Measurements from ENCODE around the gene PALM. TPM values are rescaled to one million over a fixed set of nuclear protein-coding genes. Genes with fewer than 3 reads are reported as not detected.
"Not testable (repeated sequence)": the region's sequence is repeated elsewhere in the genome, so short reads cannot be mapped to it uniquely, and the experiment has no call there.

Gene PALM
- total and polyA plus RNA-seq, 5 experiments from 2014 or later, result not detected

DNA sequence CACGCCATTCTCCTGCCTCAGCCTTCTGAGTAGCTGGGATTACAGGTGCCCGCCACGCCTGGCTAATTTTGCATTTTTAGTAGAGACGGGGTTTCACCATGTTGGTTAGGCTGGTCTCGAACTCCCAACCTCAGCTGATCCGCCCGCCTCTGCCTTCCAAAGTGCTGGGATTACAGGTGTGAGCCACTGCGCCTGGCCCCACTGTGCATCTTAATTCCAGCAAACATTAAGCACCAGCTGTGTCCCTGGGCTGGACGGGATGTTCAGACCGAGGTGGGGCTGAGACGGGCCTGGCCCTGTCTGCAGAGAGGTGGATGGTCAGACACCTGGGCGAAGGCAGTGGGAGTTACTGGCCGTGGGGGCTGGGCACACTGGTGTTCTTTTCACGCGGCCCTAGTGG, 20.8 kb downstream of the PALM start:
- peaks cover 6 to 14% (median 8%) of the 10 kb centered on the region in 4 donors for H3K4me1 Mint-ChIP-seq
- H3K36me3 Mint-ChIP-seq, ATAC-seq, H3K4me3 Mint-ChIP-seq, DNase-seq, H3K27ac Mint-ChIP-seq, H3K9me3 Mint-ChIP-seq: not testable (repeated sequence)
- POLR2A ChIA-PET, result interaction anchor here (0.6 kb wide), 1 partner anchor 612 kb away, joined by 5 read pairs; no protein-coding TSS in a partner anchor
- peaks cover 0 to 19% (median 0%) of the 10 kb centered on the region in 5 donors for H3K27me3 Mint-ChIP-seq

DNA sequence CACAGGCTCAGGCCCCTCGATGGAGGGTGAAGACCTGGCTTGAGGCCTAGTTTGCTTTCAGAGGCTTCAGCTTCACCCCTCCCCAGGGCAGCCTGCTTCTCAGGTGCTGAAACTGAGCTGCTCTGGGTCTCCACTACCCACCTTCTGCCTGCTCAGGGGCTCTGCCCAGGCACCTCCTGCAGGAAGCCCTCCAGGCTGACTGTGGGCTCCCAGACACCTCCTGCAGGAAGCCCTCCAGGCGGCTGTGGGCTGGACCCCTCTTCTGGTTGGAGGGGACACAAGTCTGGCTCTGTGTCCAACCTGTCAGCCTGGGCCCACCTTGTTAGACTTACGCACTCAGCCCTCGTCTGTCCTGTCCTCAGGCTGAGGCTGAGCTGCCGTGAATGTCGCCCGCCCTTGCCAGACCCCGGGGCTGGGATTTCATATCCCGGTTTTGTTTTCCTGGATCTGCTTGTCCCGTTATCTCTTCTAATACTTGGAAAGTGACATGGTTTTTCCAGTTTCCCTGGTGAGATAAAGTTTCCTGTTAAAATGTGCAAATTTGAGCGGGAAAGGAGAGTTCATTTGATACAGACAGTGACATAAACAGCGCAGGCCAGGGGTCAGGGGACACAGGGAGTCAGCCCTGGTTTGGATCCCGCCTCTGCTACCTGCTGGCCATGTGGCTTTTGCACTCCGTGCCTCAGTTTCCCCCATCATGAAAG, 21.4 kb downstream of the PALM start:
- H3K36me3 Mint-ChIP-seq, result no peaks in the 10 kb centered on the region
- H3K4me1 Mint-ChIP-seq, result peaks cover 6 to 14% (median 8%) of the 10 kb centered on the region in 4 donors
- H3K27ac Mint-ChIP-seq, result no peak overlapping the region
- peaks cover 0 to 19% (median 0%) of the 10 kb centered on the region in 5 donors for H3K27me3 Mint-ChIP-seq
- no peak for DNase-seq
- ATAC-seq, result no peak
- H3K4me3 Mint-ChIP-seq, result no peak overlapping the region
- H3K9me3 Mint-ChIP-seq, result peaks cover 0 to 2% (median 0%) of the 10 kb centered on the region in 9 donors
- POLR2A ChIA-PET, result no interaction called here

DNA sequence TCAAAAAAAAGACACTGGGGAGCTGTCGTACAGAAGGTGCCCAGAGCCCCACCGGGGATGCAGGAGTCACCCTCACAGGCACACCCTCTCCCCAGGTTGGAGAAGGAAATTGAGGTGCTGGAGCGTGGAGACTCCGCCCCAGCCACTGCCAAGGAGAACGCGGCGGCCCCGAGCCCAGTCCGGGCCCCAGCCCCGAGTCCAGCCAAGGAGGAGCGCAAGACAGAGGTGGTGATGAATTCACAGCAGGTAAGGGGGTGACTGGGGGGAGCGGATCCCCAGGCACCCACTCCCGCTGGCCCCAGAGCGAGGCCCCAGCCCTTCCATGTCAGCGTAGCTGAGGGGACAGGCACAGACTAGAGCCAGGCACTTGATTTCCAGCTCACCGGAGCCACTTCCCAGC, 22.3 kb downstream of the PALM start:
- ATAC-seq, result no peak
- no peak overlapping the region for H3K4me3 Mint-ChIP-seq
- H3K4me1 Mint-ChIP-seq, result peaks cover 6 to 14% (median 8%) of the 10 kb centered on the region in 4 donors
- H3K27me3 Mint-ChIP-seq, result peaks cover 0 to 13% (median 0%) of the 10 kb centered on the region in 5 donors
- H3K27ac Mint-ChIP-seq, result no peak overlapping the region
- peaks cover 0 to 2% (median 0%) of the 10 kb centered on the region in 9 donors for H3K9me3 Mint-ChIP-seq
- DNase-seq, result no peak
- no peaks in the 10 kb centered on the region for H3K36me3 Mint-ChIP-seq
- POLR2A ChIA-PET, result interaction anchor here (0.6 kb wide), 1 partner anchor 105 kb away, joined by 4 read pairs; no protein-coding TSS in a partner anchor

DNA sequence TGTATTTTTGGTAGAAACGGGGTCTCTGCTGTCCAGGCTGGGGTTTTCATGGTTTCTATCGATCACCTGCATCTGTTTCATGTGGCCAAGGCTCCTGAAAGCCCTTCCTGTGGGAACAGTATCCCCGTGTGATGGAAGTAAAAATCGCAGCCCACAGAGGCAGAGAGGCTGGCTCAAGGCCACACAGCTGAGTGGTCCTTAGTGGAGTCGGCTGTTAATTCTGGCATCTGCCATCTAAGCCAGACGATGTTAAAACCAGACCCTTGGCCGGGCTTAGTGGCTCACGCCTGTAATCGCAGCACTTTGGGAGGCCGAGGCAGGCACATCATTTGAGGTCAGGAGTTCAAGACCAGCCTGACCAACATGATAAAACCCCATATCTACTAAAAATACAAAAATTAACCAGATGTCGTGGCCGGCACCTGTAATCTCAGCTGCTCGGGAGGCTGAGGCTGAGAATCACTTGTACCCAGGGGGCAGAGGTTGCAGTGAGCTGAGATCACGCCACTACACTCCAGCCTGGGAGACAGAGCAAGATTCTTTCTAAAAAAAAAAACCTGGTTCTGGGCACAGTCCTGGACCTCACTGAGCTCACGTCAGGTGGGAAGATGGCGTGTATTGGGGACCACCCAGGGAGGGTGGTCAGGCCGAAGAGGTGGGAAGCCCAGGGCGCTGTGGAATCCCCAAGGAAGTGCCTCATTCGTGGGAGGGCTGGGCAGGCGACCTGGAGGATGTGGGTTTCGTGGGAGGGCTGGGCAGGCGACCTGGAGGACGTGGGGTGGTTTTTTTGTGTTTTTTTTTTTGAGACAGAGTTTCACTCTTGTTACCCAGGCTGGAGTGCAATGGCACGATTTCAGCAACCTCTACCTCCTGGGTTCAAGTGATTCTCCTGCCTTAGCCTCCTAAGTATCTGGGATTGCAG, 23.7 kb downstream of the PALM start:
- Mint-ChIP-seq H3K9me3 (peaks cover 0 to 2% (median 0%) of the 10 kb centered on the region in 9 donors), H3K27ac (no peak overlapping the region), H3K27me3 (peaks cover 0 to 9% (median 3%) of the 10 kb centered on the region in 5 donors), H3K4me3 (no peak overlapping the region), H3K4me1 (peaks cover 9 to 14% (median 10%) of the 10 kb centered on the region in 4 donors), H3K36me3 (no peaks in the 10 kb centered on the region)
- POLR2A ChIA-PET, result interaction anchor here (1.8 kb wide), 1 partner anchor 69 kb away, joined by 13 read pairs; the partner anchor contains the start of gene RNF126
- no peak for DNase-seq
- no peak for ATAC-seq

DNA sequence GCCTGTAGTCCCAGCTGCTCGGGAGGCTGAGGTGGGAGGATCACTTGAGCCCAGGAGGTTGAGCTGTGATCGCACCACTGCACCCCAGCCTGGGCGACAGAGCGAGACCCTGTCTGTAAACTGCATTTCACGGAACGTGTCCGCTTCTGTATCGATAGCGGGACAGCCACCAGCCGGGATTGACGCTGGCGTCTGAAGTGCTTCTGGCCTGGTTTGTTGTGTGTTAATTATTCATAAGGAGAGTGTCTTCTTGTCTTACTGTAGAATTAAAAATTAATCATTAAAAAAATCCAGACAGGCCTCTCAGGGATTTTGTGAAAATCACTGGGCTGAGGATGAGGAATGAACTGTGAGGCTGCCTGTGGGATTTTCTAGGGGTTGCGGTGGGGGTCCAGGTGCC, 26.0 kb downstream of the PALM start:
- H3K27ac Mint-ChIP-seq, result peak overlapping the region in 2 of 10 donors; percentile 38 to 66
- peaks cover 11 to 14% (median 13%) of the 10 kb centered on the region in 4 donors for H3K4me1 Mint-ChIP-seq
- DNase-seq (no peak), ATAC-seq (no peak)
- H3K27me3 Mint-ChIP-seq, result peaks cover 0 to 16% (median 3%) of the 10 kb centered on the region in 5 donors
- H3K4me3 Mint-ChIP-seq, result no peak overlapping the region
- POLR2A ChIA-PET, result interaction anchor here (0.6 to 1.8 kb wide), 2 partner anchors 72 to 219 kb away, joined by 3 to 13 read pairs; partner anchors contain the start of gene RNF126
- no peaks in the 10 kb centered on the region for H3K36me3 Mint-ChIP-seq
- H3K9me3 Mint-ChIP-seq, result peaks cover 0 to 2% (median 0%) of the 10 kb centered on the region in 9 donors

DNA sequence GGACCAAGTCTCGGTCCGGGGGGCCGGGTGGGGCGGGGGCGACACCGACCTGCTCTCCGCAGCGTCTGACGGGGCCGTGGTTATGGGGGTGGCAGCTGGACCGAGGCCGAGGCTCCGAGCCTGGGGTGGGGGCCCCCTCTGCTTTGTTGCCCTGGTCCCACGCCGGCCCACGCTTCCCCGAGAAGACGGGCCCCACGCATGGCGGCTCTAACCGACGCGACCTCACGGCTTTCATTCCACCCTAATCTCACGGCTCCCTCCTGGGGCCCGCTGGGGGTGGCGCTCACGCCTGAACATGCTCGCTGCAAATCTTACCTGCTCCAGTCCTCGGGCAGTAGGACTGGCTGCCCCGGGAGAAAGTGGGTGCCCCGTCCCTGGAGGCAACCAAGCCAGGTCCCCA, 27.4 kb downstream of the PALM start:
- Mint-ChIP-seq H3K27me3 (peaks cover 0 to 16% (median 3%) of the 10 kb centered on the region in 5 donors), H3K4me1 (peaks cover 11 to 14% (median 13%) of the 10 kb centered on the region in 4 donors), H3K27ac (no peak overlapping the region), H3K36me3 (no peaks in the 10 kb centered on the region), H3K4me3 (no peak overlapping the region), H3K9me3 (peaks cover 0 to 2% (median 0%) of the 10 kb centered on the region in 9 donors)
- ATAC-seq, result no peak
- POLR2A ChIA-PET, result no interaction called here
- no peak for DNase-seq

DNA sequence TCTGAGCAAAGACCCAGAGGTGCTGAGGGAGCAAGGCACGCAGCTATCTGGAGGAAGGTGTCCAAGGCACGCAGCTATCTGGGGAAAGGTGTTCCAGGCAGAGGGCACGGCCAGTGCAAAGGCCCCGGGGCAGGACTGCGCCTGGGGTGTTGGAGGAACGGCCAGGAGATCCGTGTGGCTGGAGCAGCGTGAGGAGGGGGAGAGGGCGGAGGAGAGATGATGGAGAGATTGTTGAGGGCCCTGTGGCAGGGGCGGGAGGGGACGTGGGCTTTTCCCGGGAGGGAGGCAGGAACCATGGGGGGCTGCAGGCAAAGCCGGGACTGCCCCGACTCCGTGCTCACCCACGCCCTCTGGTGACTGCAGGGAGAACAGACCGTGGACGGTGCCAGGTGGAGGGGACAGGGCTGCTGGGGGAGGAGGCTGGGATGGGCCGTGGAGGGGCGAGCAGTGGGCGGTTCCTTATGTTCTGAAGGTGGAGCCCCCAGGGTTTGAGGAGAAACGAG, 28.9 kb downstream of the PALM start:
- peak; percentile 39 to 77 (median 56) for DNase-seq
- Mint-ChIP-seq H3K4me3 (no peak overlapping the region), H3K27ac (no peak overlapping the region), H3K9me3 (peaks cover 0 to 4% (median 0%) of the 10 kb centered on the region in 9 donors), H3K27me3 (peaks cover 0 to 16% (median 3%) of the 10 kb centered on the region in 5 donors), H3K36me3 (no peaks in the 10 kb centered on the region), H3K4me1 (peaks cover 11 to 14% (median 11%) of the 10 kb centered on the region in 4 donors)
- POLR2A ChIA-PET, result no interaction called here
- ATAC-seq, result peak; percentile 74 to 84

DNA sequence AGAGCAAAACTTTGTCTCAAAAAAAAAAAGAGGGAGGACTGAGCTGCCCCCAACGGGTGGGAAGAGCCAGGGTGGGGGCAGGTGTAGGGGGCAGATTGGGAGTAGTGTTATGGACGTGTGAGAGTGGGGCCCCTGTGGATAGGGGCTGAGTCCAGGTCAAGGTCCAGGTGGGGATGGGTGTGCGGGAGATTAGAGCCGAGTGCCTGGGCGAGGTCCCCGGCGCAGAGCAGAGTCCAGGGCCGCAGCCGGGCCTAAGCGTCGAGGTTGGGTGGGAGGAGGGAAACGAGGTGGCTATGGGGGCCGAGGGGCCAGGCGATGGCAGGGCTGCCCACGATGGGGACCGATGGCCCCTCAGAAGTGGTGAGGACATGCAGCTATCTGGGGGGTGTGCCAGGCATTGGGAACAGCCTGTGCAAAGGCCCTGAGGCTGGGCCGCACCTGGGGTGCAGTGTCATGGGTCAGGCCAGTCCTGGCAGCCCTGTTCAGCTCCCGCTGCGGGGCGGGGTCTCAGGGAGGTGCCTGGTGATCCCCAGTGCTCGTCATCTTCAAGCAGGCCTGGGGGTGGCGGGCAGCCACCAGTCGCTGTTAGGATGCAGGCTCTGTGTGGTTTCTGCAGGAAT, 29.9 kb downstream of the PALM start:
- Mint-ChIP-seq H3K27ac (no peak overlapping the region), H3K27me3 (peaks cover 0 to 16% (median 3%) of the 10 kb centered on the region in 5 donors), H3K9me3 (peaks cover 0 to 5% (median 0%) of the 10 kb centered on the region in 9 donors), H3K4me1 (peaks cover 4 to 14% (median 8%) of the 10 kb centered on the region in 4 donors), H3K4me3 (no peak overlapping the region), H3K36me3 (no peaks in the 10 kb centered on the region)
- ATAC-seq (no peak), DNase-seq (no peak)
- POLR2A ChIA-PET, result interaction anchor here (0.6 kb wide), 1 partner anchor 114 kb away, joined by 3 read pairs; the partner anchor contains the start of gene ELANE

DNA sequence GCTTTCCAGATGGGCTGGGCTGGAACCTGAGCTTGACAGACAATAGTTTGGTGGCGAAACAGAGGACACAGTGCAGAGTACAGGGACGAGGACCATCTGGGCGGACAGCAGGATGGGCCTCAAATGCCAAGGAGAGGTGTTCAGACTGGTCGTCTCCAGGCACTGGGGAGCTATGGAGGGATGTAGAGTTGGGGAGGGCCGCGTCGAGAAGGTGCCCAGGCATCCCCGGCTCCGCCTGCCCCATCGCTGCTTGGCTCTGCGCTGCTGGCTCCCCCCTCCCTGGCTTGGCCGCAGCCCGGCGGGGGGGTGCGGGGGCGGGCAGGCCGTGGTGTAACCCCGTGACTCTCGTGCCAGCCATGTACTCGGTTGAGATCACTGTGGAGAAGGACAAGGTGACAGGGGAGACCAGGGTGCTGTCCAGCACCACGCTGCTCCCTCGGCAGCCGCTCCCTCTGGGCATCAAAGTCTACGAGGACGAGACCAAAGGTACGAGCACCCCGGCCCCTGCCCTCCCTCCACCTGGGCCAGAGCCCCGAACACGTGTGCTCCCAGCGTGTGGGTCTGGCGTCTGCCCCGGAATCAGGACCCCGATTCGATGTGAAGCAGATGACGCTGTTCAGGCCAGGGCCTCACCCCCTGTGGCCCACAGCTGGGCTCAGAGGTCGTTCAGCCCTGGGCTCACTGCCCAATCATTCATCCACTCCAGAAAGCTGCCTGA, 31.4 kb downstream of the PALM start:
- Mint-ChIP-seq H3K27me3 (peaks cover 0 to 14% (median 3%) of the 10 kb centered on the region in 5 donors), H3K9me3 (peaks cover 0 to 15% (median 0%) of the 10 kb centered on the region in 9 donors), H3K4me3 (peak overlapping the region in 1 of 10 donors; percentile 14), H3K4me1 (peaks cover 0 to 8% (median 4%) of the 10 kb centered on the region in 4 donors), H3K27ac (no peak overlapping the region), H3K36me3 (peaks cover 0 to 2% (median 0%) of the 10 kb centered on the region in 3 donors)
- POLR2A ChIA-PET, result interaction anchor here (0.6 to 0.7 kb wide), 2 partner anchors 19 to 1592 kb away, joined by 3 to 4 read pairs; no protein-coding TSS in a partner anchor
- ATAC-seq (no peak), DNase-seq (no peak)

DNA sequence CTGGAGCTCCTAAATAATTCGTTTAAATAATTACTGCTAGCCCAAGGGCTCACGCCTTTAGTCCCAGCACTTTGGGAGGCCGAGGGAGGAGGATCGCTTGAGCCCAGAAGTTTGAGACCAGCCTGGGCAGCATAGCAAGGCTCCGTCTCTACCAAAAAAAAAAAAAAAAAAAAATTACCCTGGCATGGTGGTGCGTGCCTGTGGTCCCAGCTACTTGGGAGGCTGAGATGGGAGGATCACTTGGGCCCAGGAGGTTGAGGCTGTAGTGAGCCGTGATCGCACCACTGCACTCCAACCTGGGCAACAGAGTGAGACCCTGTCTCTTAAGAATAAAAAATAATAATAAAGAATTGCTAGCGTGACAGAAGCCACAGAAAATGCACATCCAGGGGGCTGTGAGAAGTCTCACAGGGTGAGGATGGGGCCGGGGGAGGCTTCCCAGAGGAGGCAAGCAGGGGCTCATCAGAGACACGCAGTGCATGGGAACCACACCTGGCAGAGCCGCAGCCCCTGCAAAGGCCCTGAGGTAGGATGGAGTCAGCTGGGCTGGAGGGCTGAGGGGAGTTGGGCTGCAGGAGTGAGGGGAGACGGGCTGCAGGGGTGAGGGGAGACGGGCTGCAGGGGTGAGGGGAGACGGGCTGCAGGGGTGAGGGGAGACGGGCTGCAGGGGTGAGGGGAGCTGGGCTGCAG, 32.2 kb downstream of the PALM start:
- POLR2A ChIA-PET, result interaction anchor here (0.6 to 0.7 kb wide), 2 partner anchors 19 to 1591 kb away, joined by 4 read pairs; no protein-coding TSS in a partner anchor
- not testable (repeated sequence) for H3K36me3 Mint-ChIP-seq, ATAC-seq, DNase-seq, H3K4me3 Mint-ChIP-seq, H3K4me1 Mint-ChIP-seq
- peaks cover 0 to 15% (median 0%) of the 10 kb centered on the region in 9 donors for H3K9me3 Mint-ChIP-seq
- peaks cover 0 to 14% (median 3%) of the 10 kb centered on the region in 5 donors for H3K27me3 Mint-ChIP-seq
- H3K27ac Mint-ChIP-seq, result peak overlapping the region in 1 of 10 donors; percentile 84
